Mammary epithelial cell (primary cell): ENCODE data around the gene SLC6A19.

Experiments
- EZH2 ChIP-seq: IDR thresholded peaks from 2 replicates; pipeline ENCODE4 v1.6.1; 2012; ENCODE audit warnings: low read length, inconsistent platforms, borderline replicate concordance
- TF ChIP-seq, protein P1 (sequence below), 2 donors: IDR thresholded peaks in 1 of 2; conservative IDR thresholded peaks in 1 of 2; 2 replicates each; pipeline ENCODE4 v1.5.1; 2011 to 2012; ENCODE audit warnings: inconsistent platforms in 2 of 2, low read length in 2 of 2, mild to moderate bottlenecking in 2 of 2, control low read depth in 1 of 2, low read depth in 1 of 2; ENCODE audit not compliant: insufficient read depth in 1 of 2; ENCODE audit errors: extremely low read depth in 1 of 2

DNA sequence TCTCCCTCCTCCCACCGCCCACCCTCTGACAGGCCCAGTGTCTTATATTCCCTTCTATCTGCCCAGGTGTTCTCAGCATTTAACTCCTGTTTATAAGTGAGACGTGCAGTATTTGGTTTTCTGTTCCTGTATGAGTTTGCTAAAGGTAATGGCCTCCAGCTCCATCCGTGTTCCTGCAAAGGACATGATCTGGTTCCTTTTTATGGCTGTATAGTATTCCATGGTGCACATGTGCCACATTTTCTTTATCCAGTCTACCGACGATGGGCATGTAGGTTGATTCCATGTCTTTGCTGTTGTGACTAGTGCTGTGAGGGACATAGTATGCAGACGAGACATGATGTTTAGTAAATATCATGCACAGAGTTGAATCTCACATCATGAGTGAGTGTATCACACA lies 7.0 kb upstream of the SLC6A19 start:
- TF ChIP-seq, protein P1, sequence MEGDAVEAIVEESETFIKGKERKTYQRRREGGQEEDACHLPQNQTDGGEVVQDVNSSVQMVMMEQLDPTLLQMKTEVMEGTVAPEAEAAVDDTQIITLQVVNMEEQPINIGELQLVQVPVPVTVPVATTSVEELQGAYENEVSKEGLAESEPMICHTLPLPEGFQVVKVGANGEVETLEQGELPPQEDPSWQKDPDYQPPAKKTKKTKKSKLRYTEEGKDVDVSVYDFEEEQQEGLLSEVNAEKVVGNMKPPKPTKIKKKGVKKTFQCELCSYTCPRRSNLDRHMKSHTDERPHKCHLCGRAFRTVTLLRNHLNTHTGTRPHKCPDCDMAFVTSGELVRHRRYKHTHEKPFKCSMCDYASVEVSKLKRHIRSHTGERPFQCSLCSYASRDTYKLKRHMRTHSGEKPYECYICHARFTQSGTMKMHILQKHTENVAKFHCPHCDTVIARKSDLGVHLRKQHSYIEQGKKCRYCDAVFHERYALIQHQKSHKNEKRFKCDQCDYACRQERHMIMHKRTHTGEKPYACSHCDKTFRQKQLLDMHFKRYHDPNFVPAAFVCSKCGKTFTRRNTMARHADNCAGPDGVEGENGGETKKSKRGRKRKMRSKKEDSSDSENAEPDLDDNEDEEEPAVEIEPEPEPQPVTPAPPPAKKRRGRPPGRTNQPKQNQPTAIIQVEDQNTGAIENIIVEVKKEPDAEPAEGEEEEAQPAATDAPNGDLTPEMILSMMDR (conservative IDR thresholded peaks at IDR 0.05 in 1 of 2, IDR thresholded peaks at IDR 0.05 in 1 of 2; ENCODE audit: extremely low read depth in 1 of 2, insufficient read depth in 1 of 2, low read depth in 1 of 2, low read length in 2 of 2) = no peak
- no peak for TF ChIP-seq EZH2
